GM20000 (cell line): ENCODE results near the gene GAS2L1.

ENCODE experiments used
- DNase-seq: peaks from one replicate; pipeline ENCODE4 v3.0.0; 2012; ENCODE audit warnings: low spot score
- TF ChIP-seq, protein P1 (sequence below): IDR thresholded peaks from 2 replicates; pipeline ENCODE4 v1.5.1; 2012; ENCODE audit warnings: mild to moderate bottlenecking, control low read depth; ENCODE audit errors: extremely low read depth, missing control alignments

Gene GAS2L1

DNA sequence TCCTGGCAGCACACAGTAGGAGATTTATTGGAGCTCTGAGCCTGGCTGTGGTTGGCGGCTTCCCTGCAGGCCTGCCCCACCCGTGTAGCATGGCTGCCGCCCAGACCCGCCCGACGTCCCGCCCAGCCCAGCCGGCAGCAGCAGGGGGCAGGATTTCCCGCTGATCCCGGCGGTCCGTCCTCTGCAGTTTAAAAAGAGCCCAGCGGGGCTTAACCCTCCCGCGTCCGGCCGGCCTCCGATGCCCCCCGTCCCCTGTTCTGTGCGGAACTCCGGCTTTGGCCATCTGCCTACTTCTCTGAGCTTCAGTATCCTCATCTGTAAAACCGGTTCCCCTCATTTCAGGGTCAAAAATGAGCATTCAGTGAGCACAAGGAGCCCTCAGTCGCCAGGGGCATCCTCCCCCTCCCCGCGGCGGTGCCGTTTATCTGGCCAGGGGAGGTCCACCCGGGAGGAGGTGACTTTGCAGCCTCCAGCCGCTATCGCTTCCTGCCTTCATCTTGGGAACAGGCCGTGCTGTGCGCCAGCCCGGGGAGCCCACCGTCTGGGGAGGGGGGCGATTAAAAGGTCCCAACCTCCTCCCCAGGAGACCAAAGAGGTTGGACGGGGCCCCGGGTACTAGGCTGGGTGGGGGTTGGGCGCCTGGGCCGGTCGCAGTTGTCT is at the start of gene GAS2L1:
TSS of gene GAS2L1 (plus strand) at position 476 of the 660 bp plus-strand sequence. CDS start 1,456 bp downstream, outside the sequence.
- DNase-seq: peak; percentile 78
- TF ChIP-seq, protein P1, sequence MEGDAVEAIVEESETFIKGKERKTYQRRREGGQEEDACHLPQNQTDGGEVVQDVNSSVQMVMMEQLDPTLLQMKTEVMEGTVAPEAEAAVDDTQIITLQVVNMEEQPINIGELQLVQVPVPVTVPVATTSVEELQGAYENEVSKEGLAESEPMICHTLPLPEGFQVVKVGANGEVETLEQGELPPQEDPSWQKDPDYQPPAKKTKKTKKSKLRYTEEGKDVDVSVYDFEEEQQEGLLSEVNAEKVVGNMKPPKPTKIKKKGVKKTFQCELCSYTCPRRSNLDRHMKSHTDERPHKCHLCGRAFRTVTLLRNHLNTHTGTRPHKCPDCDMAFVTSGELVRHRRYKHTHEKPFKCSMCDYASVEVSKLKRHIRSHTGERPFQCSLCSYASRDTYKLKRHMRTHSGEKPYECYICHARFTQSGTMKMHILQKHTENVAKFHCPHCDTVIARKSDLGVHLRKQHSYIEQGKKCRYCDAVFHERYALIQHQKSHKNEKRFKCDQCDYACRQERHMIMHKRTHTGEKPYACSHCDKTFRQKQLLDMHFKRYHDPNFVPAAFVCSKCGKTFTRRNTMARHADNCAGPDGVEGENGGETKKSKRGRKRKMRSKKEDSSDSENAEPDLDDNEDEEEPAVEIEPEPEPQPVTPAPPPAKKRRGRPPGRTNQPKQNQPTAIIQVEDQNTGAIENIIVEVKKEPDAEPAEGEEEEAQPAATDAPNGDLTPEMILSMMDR: no peak

DNA sequence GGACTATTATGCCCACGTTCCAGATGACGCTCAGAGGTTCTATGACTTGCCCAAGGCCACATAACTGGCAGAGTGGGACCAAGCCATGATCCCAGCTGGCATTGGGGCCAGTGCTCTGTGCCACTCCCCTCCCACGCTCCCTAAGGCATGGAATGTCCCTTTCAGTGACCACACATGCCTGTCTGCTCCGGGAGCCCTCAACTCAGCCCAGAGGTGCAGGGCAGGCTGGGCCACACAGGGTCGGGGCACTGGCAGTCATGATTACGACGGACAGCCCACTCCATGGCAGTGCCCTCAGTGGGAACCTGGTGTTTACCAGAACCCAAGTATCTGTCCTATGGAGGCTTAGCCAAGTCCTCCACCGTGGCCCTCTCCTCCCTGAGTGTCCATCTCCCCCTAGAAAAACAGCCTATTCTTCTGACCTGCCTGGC is 48.7 kb upstream of the GAS2L1 start:
- no peak for DNase-seq
- TF ChIP-seq, protein P1: no peak

DNA sequence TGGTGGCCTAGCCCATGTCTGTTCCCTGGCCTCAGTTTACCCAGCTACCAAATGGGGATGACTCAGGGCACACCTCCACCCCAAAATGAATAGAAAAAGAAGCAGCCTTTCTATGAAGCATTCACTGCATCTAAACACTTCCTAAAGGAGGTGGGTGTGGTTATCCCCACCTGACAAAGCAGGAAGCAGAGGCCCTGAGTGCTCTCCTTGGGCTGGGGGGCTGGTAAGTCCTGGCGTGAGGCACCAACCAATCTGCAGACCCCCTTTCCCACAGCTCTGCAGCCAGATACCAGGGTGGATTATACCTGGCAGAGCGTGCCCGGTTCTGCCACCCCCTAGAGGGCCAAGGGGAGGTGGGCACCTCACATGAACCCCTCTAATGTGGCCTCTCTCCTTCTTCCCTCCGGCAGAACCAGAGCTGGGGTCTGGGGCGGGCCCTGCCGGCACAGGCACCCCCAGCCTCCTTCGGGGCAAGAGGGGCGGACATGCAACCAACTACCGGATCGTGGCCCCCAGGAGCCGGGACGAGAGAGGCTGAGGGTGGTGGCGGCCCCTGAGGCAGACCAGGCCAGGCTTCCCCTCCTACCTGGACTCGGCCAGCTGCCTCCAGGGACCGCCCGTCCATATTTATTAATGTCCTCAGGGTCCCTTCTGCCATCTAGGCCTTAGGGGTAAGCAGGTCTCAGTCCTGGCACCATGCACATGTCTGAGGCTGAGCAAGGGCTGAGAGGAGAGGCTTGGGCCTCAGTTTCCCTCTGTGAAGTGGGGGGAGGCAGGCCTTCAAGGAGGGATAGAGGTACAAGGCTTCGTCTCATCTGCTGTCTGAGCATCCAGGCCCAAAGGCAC is 47.8 kb upstream of the GAS2L1 start:
- TF ChIP-seq, protein P1: no peak
- DNase-seq: no peak

DNA sequence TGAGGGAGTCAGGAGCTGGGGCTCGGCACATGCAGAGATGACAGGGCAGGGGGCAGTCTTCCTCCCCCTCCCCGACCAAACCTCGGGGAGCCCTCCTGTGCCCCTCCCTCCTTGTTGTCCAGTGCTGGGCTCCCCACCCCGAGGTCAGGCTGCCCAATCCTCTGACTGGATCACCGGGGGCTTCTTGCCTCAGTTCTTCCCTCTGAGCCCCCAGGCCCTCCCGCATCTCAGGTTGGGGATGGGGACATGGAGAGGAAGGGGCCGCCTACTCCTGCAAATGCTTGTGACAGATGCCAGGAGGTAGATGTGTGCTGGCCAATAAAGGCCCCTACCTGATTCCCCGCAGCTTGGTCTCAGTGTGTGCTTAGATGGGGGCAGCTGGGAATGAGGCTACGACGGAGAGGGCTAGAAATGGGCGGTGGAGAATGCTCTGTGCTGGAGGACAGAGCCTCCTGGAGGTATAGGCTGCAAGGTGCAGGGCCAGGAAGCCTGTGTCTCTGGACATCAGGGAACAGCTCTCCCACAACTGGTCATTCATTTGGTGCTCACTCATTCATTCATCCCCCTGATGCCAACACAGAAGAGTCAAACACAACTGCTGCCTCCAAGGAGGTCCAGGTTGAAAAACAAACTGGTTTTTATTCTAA is 47.1 kb upstream of the GAS2L1 start:
- no peak for DNase-seq
- TF ChIP-seq, protein P1: no peak

DNA sequence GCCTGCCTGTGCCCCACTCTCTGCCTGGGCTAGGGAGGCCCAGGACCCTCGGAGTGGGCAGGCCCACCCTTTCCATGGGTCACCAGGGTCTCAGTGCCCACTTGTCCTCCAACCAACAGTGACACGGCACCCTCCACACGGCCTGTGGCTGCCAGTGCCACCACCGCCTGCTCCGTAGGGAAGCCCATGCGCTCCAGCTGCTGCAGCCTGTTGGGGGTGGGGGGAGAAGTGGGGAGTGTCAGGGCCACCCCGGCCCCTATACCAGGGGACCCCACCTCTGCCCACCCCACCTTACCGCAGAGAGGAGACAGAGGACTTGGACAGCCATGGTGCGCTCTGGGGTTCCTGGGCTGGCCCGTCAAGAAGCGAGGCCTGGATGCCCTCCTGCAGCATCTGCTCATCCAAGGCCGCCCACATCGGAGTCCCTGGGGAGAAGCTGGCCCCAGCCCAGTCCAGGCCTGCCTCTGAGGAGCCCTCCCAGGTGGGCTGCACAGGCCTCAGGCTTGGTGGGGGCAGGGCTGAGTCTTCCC is 46.4 kb upstream of the GAS2L1 start:
- DNase-seq: no peak
- TF ChIP-seq, protein P1: no peak

DNA sequence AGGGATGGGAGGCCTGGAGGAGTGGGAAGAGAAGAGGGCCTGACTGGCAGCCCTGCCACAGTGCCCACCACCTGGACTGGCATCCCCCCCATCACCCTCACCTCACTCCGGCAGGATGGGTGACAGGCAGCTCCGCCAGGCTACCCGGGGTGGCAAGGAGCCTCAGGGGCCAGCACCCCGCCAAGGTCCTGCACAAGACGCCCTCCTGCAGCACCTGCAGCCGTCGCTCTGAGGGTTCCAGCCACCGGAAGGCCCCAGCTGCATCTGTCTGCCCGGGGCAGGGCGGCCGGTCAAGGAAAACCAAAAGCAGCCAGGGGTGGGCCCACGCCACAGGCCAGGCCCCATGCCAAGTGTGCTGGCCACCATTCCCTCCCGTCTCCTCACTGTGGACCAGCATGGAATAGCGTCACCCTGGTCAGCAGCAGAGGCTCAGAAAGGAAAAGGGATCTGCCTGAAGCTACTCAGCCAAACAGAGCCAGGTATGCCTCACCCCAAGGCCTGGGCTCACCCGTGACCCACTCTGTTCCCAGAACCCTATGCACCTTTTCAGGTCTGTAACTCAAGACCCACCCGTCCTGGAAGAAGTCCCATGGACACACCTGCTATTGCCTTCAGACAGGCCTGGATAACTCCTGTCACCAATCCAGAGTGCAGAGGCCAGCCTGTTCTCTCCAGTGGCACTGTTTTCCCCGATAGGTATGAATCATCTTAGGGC is 45.7 kb upstream of the GAS2L1 start:
- TF ChIP-seq, protein P1: no peak
- DNase-seq: no peak
